ENCODE data around the gene OR52I1. TPM values are rescaled to one million over a fixed set of nuclear protein-coding genes. Genes with fewer than 3 reads are reported as not detected.

The OR52I1 gene
- total and polyA plus RNA-seq, 10 of the 15 experiments (the other 5 are each of a cell fraction or from before 2014, with no cell fraction given), result not detected

DNA sequence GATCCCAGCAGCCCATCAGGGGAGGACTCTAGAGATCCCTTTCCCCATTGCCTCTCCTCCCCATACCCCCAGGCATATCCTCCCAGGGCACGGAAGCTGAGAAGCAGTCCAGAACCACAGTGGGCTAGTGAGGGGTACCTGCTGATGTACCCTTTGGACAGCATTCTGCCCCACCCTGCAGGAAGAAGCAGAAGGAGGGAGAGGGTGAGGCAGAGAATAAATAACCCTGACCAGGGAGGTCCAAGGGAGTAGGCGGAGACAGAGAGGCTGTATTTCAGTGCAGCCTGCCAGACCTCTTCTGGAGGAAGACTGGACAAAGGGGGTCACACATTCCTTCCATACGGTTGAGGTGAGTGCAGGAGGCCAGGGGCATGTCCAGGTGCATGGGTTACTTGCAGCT is 49.8 kb downstream of the OR52I1 start, which contains the start of gene OR51E1 (continued):
- TF ChIP-seq ZNF24 (IDR thresholded peaks at IDR 0.05), result no peak
- no peak for TF ChIP-seq EP300 (IDR thresholded peaks at IDR 0.05; ENCODE audit: borderline replicate concordance in 1 of 2, control insufficient read depth in 1 of 2, low read depth in 2 of 2, low read length in 2 of 2)

DNA sequence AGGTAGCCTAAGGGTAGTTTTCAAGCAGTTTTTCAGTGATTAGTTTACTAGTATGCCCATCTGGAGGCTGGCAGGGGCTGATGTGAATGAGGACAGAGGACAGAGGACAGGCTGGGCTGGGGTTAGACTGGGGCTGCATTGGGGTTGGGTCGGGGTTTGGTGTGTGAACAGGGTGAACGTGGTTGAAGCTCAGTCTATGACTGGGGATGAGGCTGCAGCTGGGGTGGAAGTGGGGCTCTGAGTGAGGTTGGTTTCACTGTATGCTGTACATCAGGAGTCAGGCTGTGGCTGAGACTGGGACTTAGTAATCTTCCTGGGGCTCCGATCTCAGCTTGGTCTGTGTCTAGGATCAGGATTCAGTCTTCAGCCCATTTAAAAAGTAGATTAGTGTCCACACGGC is 50.4 kb downstream of the OR52I1 start:
- intact Hi-C loops (cut with micrococcal nuclease; ENCODE audit: unreplicated experiment), result no loop called here
- ATAC-seq, result no peak
- H3K79me2 ChIP-seq (ENCODE audit: control insufficient read depth, insufficient read depth, low read length), result no peaks in the 10 kb centered on the region
- no peaks in the 10 kb centered on the region for H3K4me1 ChIP-seq (ENCODE audit: control insufficient read depth, insufficient read depth, low read length)
- ChIA-PET RAD21 (ENCODE audit: unreplicated experiment) (interaction anchor here (0.7 kb wide), 1 partner anchor 720 kb away, joined by 3 read pairs; no protein-coding TSS in a partner anchor), SMC1A (ENCODE audit: uncharacterized antibody, unreplicated experiment) (no interaction called here), POLR2A (no interaction called here), CTCF (interaction anchor here (1.0 kb wide), 1 partner anchor 8 kb away, joined by 4 read pairs; no protein-coding TSS in a partner anchor)
- DNase-seq (ENCODE audit: low read depth, low spot score), result no peak
- no peaks in the 10 kb centered on the region; a peak in 1 of 4 replicates for H3K27me3 ChIP-seq (replicated peaks in 1 of 2; ENCODE audit: control insufficient read depth in 2 of 2, insufficient read depth in 2 of 2, low read length in 1 of 2)
- H4K20me1 ChIP-seq (ENCODE audit: control insufficient read depth, insufficient read depth), result no peaks in the 10 kb centered on the region
- BruUV-seq (replicated peaks), result no TSS peak
- H3K4me2 ChIP-seq (ENCODE audit: control insufficient read depth, insufficient read depth), result no peak overlapping the region
- in situ Hi-C loops (cut with MboI), result no loop called here
- H2AFZ ChIP-seq (ENCODE audit: control insufficient read depth, low read depth, low read length), result no peak overlapping the region
- TF ChIP-seq ZNF384 (IDR thresholded peaks at IDR 0.05; ENCODE audit: borderline replicate concordance, low read depth, low read length) (no peak), NR2C2 (IDR thresholded peaks at IDR 0.05; ENCODE audit: borderline replicate concordance, control insufficient read depth, insufficient read length, low read depth) (no peak), HCFC1 (IDR thresholded peaks at IDR 0.05; ENCODE audit: low read length) (no peak), HDAC6 (IDR thresholded peaks at IDR 0.05; ENCODE audit: unreplicated experiment) (no peak), HSF1 (IDR thresholded peaks at IDR 0.05; ENCODE audit: low read depth, low read length) (no peak), CBX5 (IDR thresholded peaks at IDR 0.05; ENCODE audit: low read depth) (no peak), MYB (IDR thresholded peaks at IDR 0.05; ENCODE audit: borderline replicate concordance, low read depth, low read length) (no peak), POLR2A (IDR thresholded peaks at IDR 0.05; ENCODE audit: low read depth, low read length) (no peak), YBX1 (IDR thresholded peaks at IDR 0.05) (no peak)
- TF ChIP-seq, protein P1, sequence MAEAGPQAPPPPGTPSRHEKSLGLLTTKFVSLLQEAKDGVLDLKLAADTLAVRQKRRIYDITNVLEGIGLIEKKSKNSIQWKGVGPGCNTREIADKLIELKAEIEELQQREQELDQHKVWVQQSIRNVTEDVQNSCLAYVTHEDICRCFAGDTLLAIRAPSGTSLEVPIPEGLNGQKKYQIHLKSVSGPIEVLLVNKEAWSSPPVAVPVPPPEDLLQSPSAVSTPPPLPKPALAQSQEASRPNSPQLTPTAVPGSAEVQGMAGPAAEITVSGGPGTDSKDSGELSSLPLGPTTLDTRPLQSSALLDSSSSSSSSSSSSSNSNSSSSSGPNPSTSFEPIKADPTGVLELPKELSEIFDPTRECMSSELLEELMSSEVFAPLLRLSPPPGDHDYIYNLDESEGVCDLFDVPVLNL (IDR thresholded peaks at IDR 0.05; ENCODE audit: low read depth, low read length), result no peak
- 32% methylated on average over 4 of the region's 4 CpGs for WGBS (ENCODE audit: insufficient coverage, insufficient replicate concordance, low lambda C conversion rate, missing lambda C conversion rate)
- no peak for FAIRE-seq
- no peak overlapping the region for H3K9ac ChIP-seq (ENCODE audit: control insufficient read depth, insufficient read depth, low read length)
- H3K36me3 ChIP-seq (ENCODE audit: control insufficient read depth in 2 of 2, insufficient read depth in 2 of 2, low read length in 1 of 2), result no peaks in the 10 kb centered on the region
- H3K9me3 ChIP-seq (replicated peaks; ENCODE audit: control insufficient read depth, insufficient read depth, low read length), result no peaks in the 10 kb centered on the region
- H3K4me3 ChIP-seq, result no peak overlapping the region
- H3K27ac ChIP-seq (ENCODE audit: control insufficient read depth, insufficient read depth), result no peak overlapping the region

Other genes with a start within 250 kb of the OR52I1 start
Only the 7 nearest of the 14 such genes appear.
- gene OR52M1, start 48.8 kb upstream of the OR52I1 start, total RNA-seq (2014; rRNA removed), result not detected in 2 replicates
- not detected in 2 replicates for gene OR52M1, start 48.8 kb upstream of the OR52I1 start, total RNA-seq (2014; rRNA removed; fragmentation: Illumina TruSeq; extraction: Trizol)
- gene OR52M1, start 48.8 kb upstream of the OR52I1 start, total RNA-seq (2021), result not detected in 2 replicates
- not detected in 2 replicates for gene OR52M1, start 48.8 kb upstream of the OR52I1 start, polyA plus RNA-seq (2011; rRNA removed)
- gene OR52M1, start 48.8 kb upstream of the OR52I1 start, polyA plus RNA-seq (2014; fragmentation: Illumina TruSeq; extraction: Trizol), result not detected in 2 replicates
- not detected for gene OR52M1, start 48.8 kb upstream of the OR52I1 start, polyA plus RNA-seq (2014; fragmentation: Nextera tagmentation; extraction: Ambion mirVana)
- gene OR52M1, start 48.8 kb upstream of the OR52I1 start, polyA plus RNA-seq (2014; rRNA removed), result not detected in 2 replicates
- gene OR52M1, start 48.8 kb upstream of the OR52I1 start, polyA plus RNA-seq (2016; fragmentation: Nextera tagmentation; extraction: Ambion mirVana), result not detected
- not detected in 2 replicates for gene OR52I2, start 12.3 kb upstream of the OR52I1 start, total RNA-seq (2014; rRNA removed)
- not detected in 2 replicates for gene OR52I2, start 12.3 kb upstream of the OR52I1 start, total RNA-seq (2014; rRNA removed; fragmentation: Illumina TruSeq; extraction: Trizol)
- not detected in 2 replicates for gene OR52I2, start 12.3 kb upstream of the OR52I1 start, total RNA-seq (2021)
- not detected in 2 replicates for gene OR52I2, start 12.3 kb upstream of the OR52I1 start, polyA plus RNA-seq (2011; rRNA removed)
- not detected in 2 replicates for gene OR52I2, start 12.3 kb upstream of the OR52I1 start, polyA plus RNA-seq (2014; fragmentation: Illumina TruSeq; extraction: Trizol)
- not detected for gene OR52I2, start 12.3 kb upstream of the OR52I1 start, polyA plus RNA-seq (2014; fragmentation: Nextera tagmentation; extraction: Ambion mirVana)
- gene OR52I2, start 12.3 kb upstream of the OR52I1 start, polyA plus RNA-seq (2014; rRNA removed), result not detected in 2 replicates
- gene OR52I2, start 12.3 kb upstream of the OR52I1 start, polyA plus RNA-seq (2016; fragmentation: Nextera tagmentation; extraction: Ambion mirVana), result under 1 TPM; 0.04 to 0.05 TPM
- 9.5 and 10.5 TPM in 2 replicates for gene TRIM68, start 14.2 kb downstream of the OR52I1 start, total RNA-seq (2014; rRNA removed)
- gene TRIM68, start 14.2 kb downstream of the OR52I1 start, total RNA-seq (2014; rRNA removed; fragmentation: Illumina TruSeq; extraction: Trizol), result 7.0 and 7.6 TPM in 2 replicates
- 11.2 and 13.7 TPM in 2 replicates for gene TRIM68, start 14.2 kb downstream of the OR52I1 start, total RNA-seq (2021)
- gene TRIM68, start 14.2 kb downstream of the OR52I1 start, polyA plus RNA-seq (2011; rRNA removed), result 4.8 and 7.0 TPM in 2 replicates
- gene TRIM68, start 14.2 kb downstream of the OR52I1 start, polyA plus RNA-seq (2014; fragmentation: Illumina TruSeq; extraction: Trizol), result 10.6 and 12.6 TPM in 2 replicates
- gene TRIM68, start 14.2 kb downstream of the OR52I1 start, polyA plus RNA-seq (2014; fragmentation: Nextera tagmentation; extraction: Ambion mirVana), result 1 to 10 TPM; 3.3 to 5.4 TPM
- 7.5 and 8.0 TPM in 2 replicates for gene TRIM68, start 14.2 kb downstream of the OR52I1 start, polyA plus RNA-seq (2014; rRNA removed)
- gene TRIM68, start 14.2 kb downstream of the OR52I1 start, polyA plus RNA-seq (2016; fragmentation: Nextera tagmentation; extraction: Ambion mirVana), result 1 to 10 TPM; 8.9 to 9.2 TPM
- 0.06 TPM in 1 of 2 replicates, not detected in the other for gene OR51D1, start 43.4 kb downstream of the OR52I1 start, total RNA-seq (2014; rRNA removed)
- not detected in 2 replicates for gene OR51D1, start 43.4 kb downstream of the OR52I1 start, total RNA-seq (2014; rRNA removed; fragmentation: Illumina TruSeq; extraction: Trizol)
- gene OR51D1, start 43.4 kb downstream of the OR52I1 start, total RNA-seq (2021), result not detected in 2 replicates
- not detected in 2 replicates for gene OR51D1, start 43.4 kb downstream of the OR52I1 start, polyA plus RNA-seq (2011; rRNA removed)
- gene OR51D1, start 43.4 kb downstream of the OR52I1 start, polyA plus RNA-seq (2014; fragmentation: Illumina TruSeq; extraction: Trizol), result not detected in 2 replicates
- not detected for gene OR51D1, start 43.4 kb downstream of the OR52I1 start, polyA plus RNA-seq (2014; fragmentation: Nextera tagmentation; extraction: Ambion mirVana)
- gene OR51D1, start 43.4 kb downstream of the OR52I1 start, polyA plus RNA-seq (2014; rRNA removed), result 0.03 TPM in 1 of 2 replicates, not detected in the other
- not detected for gene OR51D1, start 43.4 kb downstream of the OR52I1 start, polyA plus RNA-seq (2016; fragmentation: Nextera tagmentation; extraction: Ambion mirVana)
- gene OR51E1, start 49.9 kb downstream of the OR52I1 start, total RNA-seq (2014; rRNA removed), result not detected in 2 replicates
- not detected in 2 replicates for gene OR51E1, start 49.9 kb downstream of the OR52I1 start, total RNA-seq (2014; rRNA removed; fragmentation: Illumina TruSeq; extraction: Trizol)
- not detected in 2 replicates for gene OR51E1, start 49.9 kb downstream of the OR52I1 start, total RNA-seq (2021)
- gene OR51E1, start 49.9 kb downstream of the OR52I1 start, polyA plus RNA-seq (2011; rRNA removed), result not detected in 2 replicates
- gene OR51E1, start 49.9 kb downstream of the OR52I1 start, polyA plus RNA-seq (2014; fragmentation: Illumina TruSeq; extraction: Trizol), result not detected in 2 replicates
- not detected for gene OR51E1, start 49.9 kb downstream of the OR52I1 start, polyA plus RNA-seq (2014; fragmentation: Nextera tagmentation; extraction: Ambion mirVana)
- not detected in 2 replicates for gene OR51E1, start 49.9 kb downstream of the OR52I1 start, polyA plus RNA-seq (2014; rRNA removed)
- gene OR51E1, start 49.9 kb downstream of the OR52I1 start, polyA plus RNA-seq (2016; fragmentation: Nextera tagmentation; extraction: Ambion mirVana), result not detected
- gene OR51E2, start 103.8 kb downstream of the OR52I1 start, total RNA-seq (2014; rRNA removed), result not detected in 2 replicates
- not detected in 2 replicates for gene OR51E2, start 103.8 kb downstream of the OR52I1 start, total RNA-seq (2014; rRNA removed; fragmentation: Illumina TruSeq; extraction: Trizol)
- gene OR51E2, start 103.8 kb downstream of the OR52I1 start, total RNA-seq (2021), result not detected in 2 replicates
- gene OR51E2, start 103.8 kb downstream of the OR52I1 start, polyA plus RNA-seq (2011; rRNA removed), result not detected in 2 replicates
- gene OR51E2, start 103.8 kb downstream of the OR52I1 start, polyA plus RNA-seq (2014; fragmentation: Illumina TruSeq; extraction: Trizol), result not detected in 2 replicates
- not detected for gene OR51E2, start 103.8 kb downstream of the OR52I1 start, polyA plus RNA-seq (2014; fragmentation: Nextera tagmentation; extraction: Ambion mirVana)
- gene OR51E2, start 103.8 kb downstream of the OR52I1 start, polyA plus RNA-seq (2014; rRNA removed), result not detected in 2 replicates
- gene OR51E2, start 103.8 kb downstream of the OR52I1 start, polyA plus RNA-seq (2016; fragmentation: Nextera tagmentation; extraction: Ambion mirVana), result not detected
- not detected in 2 replicates for gene MMP26, start 110.7 kb downstream of the OR52I1 start, total RNA-seq (2014; rRNA removed)
- not detected in 2 replicates for gene MMP26, start 110.7 kb downstream of the OR52I1 start, total RNA-seq (2014; rRNA removed; fragmentation: Illumina TruSeq; extraction: Trizol)
- not detected in 2 replicates for gene MMP26, start 110.7 kb downstream of the OR52I1 start, total RNA-seq (2021)
- not detected in 2 replicates for gene MMP26, start 110.7 kb downstream of the OR52I1 start, polyA plus RNA-seq (2011; rRNA removed)
- not detected in 2 replicates for gene MMP26, start 110.7 kb downstream of the OR52I1 start, polyA plus RNA-seq (2014; fragmentation: Illumina TruSeq; extraction: Trizol)
- not detected for gene MMP26, start 110.7 kb downstream of the OR52I1 start, polyA plus RNA-seq (2014; fragmentation: Nextera tagmentation; extraction: Ambion mirVana)
- gene MMP26, start 110.7 kb downstream of the OR52I1 start, polyA plus RNA-seq (2014; rRNA removed), result not detected in 2 replicates
- not detected for gene MMP26, start 110.7 kb downstream of the OR52I1 start, polyA plus RNA-seq (2016; fragmentation: Nextera tagmentation; extraction: Ambion mirVana)

Measured in GM12878 (cell line).